Prostate gland (tissue), 2 donors: ENCODE data around the gene C6orf89.

Experiments
- POLR2A ChIP-seq: fragments of 450-650 bp; IDR thresholded peaks from one replicate; pipeline ENCODE4 v1.6.1; 2016; ENCODE audit warnings: antibody characterized with exemption, mild to moderate bottlenecking
- POLR2AphosphoS5 ChIP-seq: sonication (generic); formaldehyde crosslinking; IDR thresholded peaks from one replicate; pipeline ENCODE4 v1.6.1; 2017; ENCODE audit warnings: antibody characterized with exemption
- TF ChIP-seq, protein P1 (sequence below), 4 experiments: fragments of 200-600 bp in 2 of 4; fragments of 450-650 bp in 2 of 4; sonication (generic) in 2 of 4; IDR thresholded peaks; 1 replicate in 3 of 4; 2 replicates in 1 of 4; pipeline ENCODE4 v1.5.1; 2016 to 2019; ENCODE audit warnings: antibody characterized with exemption in 4 of 4, mild to moderate bottlenecking in 2 of 4, moderate library complexity in 2 of 4

DNA sequence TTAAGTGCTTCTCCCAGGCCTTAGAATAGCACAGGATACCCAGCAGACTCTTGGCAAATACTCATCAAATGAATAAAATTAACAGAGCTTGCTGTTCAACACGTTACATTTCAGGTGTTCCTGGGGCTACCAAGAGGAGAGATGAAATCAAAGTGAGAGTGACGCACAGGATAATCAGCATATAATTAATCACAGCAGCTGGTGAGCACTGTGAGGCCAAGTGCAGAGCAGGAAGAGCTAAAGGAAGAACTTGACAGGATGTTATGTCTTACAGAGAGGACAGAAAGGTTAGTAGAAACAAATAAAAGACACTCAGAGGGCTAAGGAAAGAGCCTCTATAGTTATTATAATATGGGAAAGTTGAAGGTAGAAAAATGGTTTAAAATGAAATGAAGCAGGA lies 19.9 kb upstream of the C6orf89 start:
- TF ChIP-seq, protein P1, sequence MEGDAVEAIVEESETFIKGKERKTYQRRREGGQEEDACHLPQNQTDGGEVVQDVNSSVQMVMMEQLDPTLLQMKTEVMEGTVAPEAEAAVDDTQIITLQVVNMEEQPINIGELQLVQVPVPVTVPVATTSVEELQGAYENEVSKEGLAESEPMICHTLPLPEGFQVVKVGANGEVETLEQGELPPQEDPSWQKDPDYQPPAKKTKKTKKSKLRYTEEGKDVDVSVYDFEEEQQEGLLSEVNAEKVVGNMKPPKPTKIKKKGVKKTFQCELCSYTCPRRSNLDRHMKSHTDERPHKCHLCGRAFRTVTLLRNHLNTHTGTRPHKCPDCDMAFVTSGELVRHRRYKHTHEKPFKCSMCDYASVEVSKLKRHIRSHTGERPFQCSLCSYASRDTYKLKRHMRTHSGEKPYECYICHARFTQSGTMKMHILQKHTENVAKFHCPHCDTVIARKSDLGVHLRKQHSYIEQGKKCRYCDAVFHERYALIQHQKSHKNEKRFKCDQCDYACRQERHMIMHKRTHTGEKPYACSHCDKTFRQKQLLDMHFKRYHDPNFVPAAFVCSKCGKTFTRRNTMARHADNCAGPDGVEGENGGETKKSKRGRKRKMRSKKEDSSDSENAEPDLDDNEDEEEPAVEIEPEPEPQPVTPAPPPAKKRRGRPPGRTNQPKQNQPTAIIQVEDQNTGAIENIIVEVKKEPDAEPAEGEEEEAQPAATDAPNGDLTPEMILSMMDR (IDR thresholded peaks at IDR 0.05) = no peak
- TF ChIP-seq POLR2AphosphoS5 = no peak
- no peak for TF ChIP-seq POLR2A
